ENCODE data around the gene TFAP2E. TPM values are rescaled to one million over a fixed set of nuclear protein-coding genes. Genes with fewer than 3 reads are reported as not detected.

TFAP2E gene
- total and polyA plus RNA-seq, 4 donors: 0.07 to 0.21 (median 0.09) TPM

GRCh38 chr1:35568975-35569395 lies 4.1 kb upstream of the TFAP2E start:
- peaks cover 0 to 3% (median 0%) of the 10 kb centered on the region in 4 donors for H3K36me3 ChIP-seq (ENCODE audit: control insufficient read depth in 4 of 4, insufficient read depth in 3 of 4, low read depth in 1 of 4, low read length in 3 of 4)
- 16% methylated on average over 4 of the region's 4 CpGs for WGBS
- peaks cover 0 to 7% (median 3%) of the 10 kb centered on the region in 4 donors for H3K4me1 ChIP-seq (ENCODE audit: control insufficient read depth in 4 of 4, insufficient read depth in 4 of 4, low read length in 3 of 4)
- TF ChIP-seq RAD21 (IDR thresholded peaks at IDR 0.05): peak; percentile 90 to 97
- TF ChIP-seq CTCF (IDR thresholded peaks at IDR 0.05; ENCODE audit: low read depth, low read length, missing input control): peak; percentile 87
- TF ChIP-seq NR2F2 (IDR thresholded peaks at IDR 0.05): no peak
- no peak overlapping the region for H3K4me3 ChIP-seq (ENCODE audit: low read depth in 1 of 3, low read length in 3 of 3)
- H3K9ac ChIP-seq (ENCODE audit: low read depth in 1 of 2, low read length in 2 of 2): no peak overlapping the region
- peak; percentile 71 for DNase-seq (ENCODE audit: low spot score)
- no peak overlapping the region for H3K27ac ChIP-seq (ENCODE audit: low read depth in 1 of 2, low read length in 2 of 2)
- peaks cover 0 to 6% (median 3%) of the 10 kb centered on the region in 4 donors for H3K27me3 ChIP-seq (ENCODE audit: control insufficient read depth in 4 of 4, insufficient read depth in 4 of 4, low read length in 3 of 4)
- H3K9me3 ChIP-seq (ENCODE audit: control insufficient read depth in 4 of 4, low read length in 3 of 4): no peaks in the 10 kb centered on the region

- H3K4me3 ChIP-seq (ENCODE audit: low read depth in 1 of 3, low read length in 3 of 3): no peak overlapping the region
- peaks cover 0 to 3% (median 0%) of the 10 kb centered on the region in 4 donors for H3K36me3 ChIP-seq (ENCODE audit: control insufficient read depth in 4 of 4, insufficient read depth in 3 of 4, low read depth in 1 of 4, low read length in 3 of 4)
- no peak overlapping the region for H3K27ac ChIP-seq (ENCODE audit: low read depth in 1 of 2, low read length in 2 of 2)
- peaks cover 0 to 6% (median 3%) of the 10 kb centered on the region in 4 donors for H3K27me3 ChIP-seq (ENCODE audit: control insufficient read depth in 4 of 4, insufficient read depth in 4 of 4, low read length in 3 of 4)
- no peak for DNase-seq (ENCODE audit: low spot score)
- no peaks in the 10 kb centered on the region for H3K9me3 ChIP-seq (ENCODE audit: control insufficient read depth in 4 of 4, low read length in 3 of 4)
- H3K4me1 ChIP-seq (ENCODE audit: control insufficient read depth in 4 of 4, insufficient read depth in 4 of 4, low read length in 3 of 4): peaks cover 0 to 7% (median 3%) of the 10 kb centered on the region in 4 donors
- no peak overlapping the region for H3K9ac ChIP-seq (ENCODE audit: low read depth in 1 of 2, low read length in 2 of 2)
- no peak for TF ChIP-seq SP1 (IDR thresholded peaks at IDR 0.05)
- no peak for TF ChIP-seq REST (IDR thresholded peaks at IDR 0.05)
- TF ChIP-seq RAD21 (IDR thresholded peaks at IDR 0.05): no peak
- TF ChIP-seq EGR1 (IDR thresholded peaks at IDR 0.05; ENCODE audit: low read depth in 2 of 2): no peak
- WGBS: 78% methylated on average over 1 of the region's 1 CpG
Measured at GRCh38 chr1:35569936-35570335, 3.2 kb upstream of the TFAP2E start.

- H3K9ac ChIP-seq (ENCODE audit: low read depth in 1 of 2, low read length in 2 of 2): no peak overlapping the region
- H3K9me3 ChIP-seq (ENCODE audit: control insufficient read depth in 4 of 4, low read length in 3 of 4): no peaks in the 10 kb centered on the region
- WGBS: 90% methylated on average over 10 of the region's 10 CpGs
- TF ChIP-seq NR2F2 (IDR thresholded peaks at IDR 0.05): no peak
- TF ChIP-seq FOXA2 (IDR thresholded peaks at IDR 0.05): no peak
- TF ChIP-seq HNF4A (conservative IDR thresholded peaks at IDR 0.05): no peak
- TF ChIP-seq HNF4G (IDR thresholded peaks at IDR 0.05): no peak
- no peak for TF ChIP-seq RXRA (IDR thresholded peaks at IDR 0.05)
- no peak for TF ChIP-seq EGR1 (IDR thresholded peaks at IDR 0.05; ENCODE audit: low read depth in 2 of 2)
- no peak for DNase-seq (ENCODE audit: low spot score)
- H3K36me3 ChIP-seq (ENCODE audit: control insufficient read depth in 4 of 4, insufficient read depth in 3 of 4, low read depth in 1 of 4, low read length in 3 of 4): peaks cover 0 to 2% (median 0%) of the 10 kb centered on the region in 4 donors
- no peak overlapping the region for H3K4me3 ChIP-seq (ENCODE audit: low read depth in 1 of 3, low read length in 3 of 3)
- H3K27ac ChIP-seq (ENCODE audit: low read depth in 1 of 2, low read length in 2 of 2): no peak overlapping the region
- peaks cover 0 to 6% (median 3%) of the 10 kb centered on the region in 4 donors for H3K27me3 ChIP-seq (ENCODE audit: control insufficient read depth in 4 of 4, insufficient read depth in 4 of 4, low read length in 3 of 4)
- H3K4me1 ChIP-seq (ENCODE audit: control insufficient read depth in 4 of 4, insufficient read depth in 4 of 4, low read length in 3 of 4): peaks cover 0 to 7% (median 3%) of the 10 kb centered on the region in 4 donors
Measured at GRCh38 chr1:35570589-35571137, 2.5 kb upstream of the TFAP2E start.
